Caco-2 (cell line): Measurements from ENCODE around the gene ADAMTS18. TPM values are rescaled to one million over a fixed set of nuclear protein-coding genes. Genes with fewer than 3 reads are reported as not detected.

Experiments used
- BruUV-seq: library from RNA; stranded (reverse); fragments of 400-500 nt; replicated peaks from 2 replicates; lab custom pipeline; 2021; lab: Mats Ljungman, UMichigan
- CTCF ChIA-PET: fragments of 300-600 bp; sonication (Branson Sonifier 250); formaldehyde crosslinking; loops from one replicate; lab custom pipeline; 2022; ENCODE audit warnings: antibody characterized with exemption; lab: Charles Lee
- POLR2A ChIA-PET: fragments of 300-600 bp; sonication (Branson Sonifier 250); formaldehyde crosslinking; loops from one replicate; lab custom pipeline; 2022; ENCODE audit warnings: antibody characterized with exemption; lab: Charles Lee
- DNase-seq, 2 experiments: peaks; one replicate each; pipeline versions ENCODE4 v3.0.0 to v3.0.0-alpha.2; 2020 to 2022
- H3K27me3 ChIP-seq: replicated peaks from 2 replicates; pipeline ENCODE4 v1.6.0; 2011; ENCODE audit warnings: low read length; ENCODE audit not compliant: control insufficient read depth, insufficient read depth
- H3K36me3 ChIP-seq: 2 replicates; pipeline ENCODE4 v1.5.1; 2011; ENCODE audit warnings: low read length; ENCODE audit not compliant: control insufficient read depth, insufficient read depth
- H3K4me1 ChIP-seq: fragments of 250-450 bp; sonication (Bioruptor Pico); 2 replicates; pipeline ENCODE4 v1.5.1; 2020; ENCODE audit warnings: mild to moderate bottlenecking
- H3K4me3 ChIP-seq: 2 replicates; pipeline ENCODE4 v1.5.1; 2011; ENCODE audit warnings: low read depth, mild to moderate bottlenecking, control low read depth, low read length
- H3K9me3 ChIP-seq: fragments of 250-450 bp; sonication (Bioruptor Pico); 2 replicates; pipeline ENCODE4 v1.5.1; 2020; ENCODE audit warnings: mild to moderate bottlenecking, moderate library complexity
- H3K27ac Mint-ChIP-seq: one replicate; pipeline ENCODE4 v1.8.0; 2022; ENCODE audit warnings: mixed read lengths; ENCODE audit not compliant: unreplicated experiment
- H3K27me3 Mint-ChIP-seq: one replicate; pipeline ENCODE4 v1.8.0; 2022; ENCODE audit warnings: mixed read lengths; ENCODE audit not compliant: insufficient read depth, unreplicated experiment
- H3K36me3 Mint-ChIP-seq: one replicate; pipeline ENCODE4 v1.8.0; 2022; ENCODE audit warnings: mild to moderate bottlenecking, mixed read lengths; ENCODE audit not compliant: insufficient read depth, unreplicated experiment
- H3K4me1 Mint-ChIP-seq: one replicate; pipeline ENCODE4 v1.8.0; 2022; ENCODE audit warnings: low read depth, mixed read lengths; ENCODE audit not compliant: unreplicated experiment
- H3K4me3 Mint-ChIP-seq: one replicate; pipeline ENCODE4 v1.8.0; 2022; ENCODE audit warnings: mild to moderate bottlenecking, moderate library complexity, mixed read lengths; ENCODE audit not compliant: unreplicated experiment
- H3K9me3 Mint-ChIP-seq: one replicate; pipeline ENCODE4 v1.8.0; 2022; ENCODE audit warnings: mixed read lengths; ENCODE audit not compliant: unreplicated experiment
- intact Hi-C: fragments of 100-400 bp; cut with micrococcal nuclease; formaldehyde crosslinking; loops from one replicate; pipeline ENCODE4 v1.10.0; 2022; ENCODE audit not compliant: unreplicated experiment
- total RNA-seq: library from RNA; stranded (reverse); gene quantifications from 2 replicates; pipeline ENCODE4 v1.2.3, GENCODE V29; 2022
- TF ChIP-seq, protein P1 (sequence below), 2 experiments: fragments of 200-600 bp in 1 of 2; IDR thresholded peaks; 1 replicate in 1 of 2; 2 replicates in 1 of 2; pipeline versions ENCODE4 v1.5.1 to v1.8.0; 2011 to 2022; ENCODE audit warnings: antibody characterized with exemption in 1 of 2, control low read depth in 1 of 2, inconsistent platforms in 1 of 2, low read depth in 1 of 2, low read length in 1 of 2, mild to moderate bottlenecking in 1 of 2, moderate library complexity in 1 of 2; ENCODE audit not compliant: insufficient read depth in 1 of 2, severe bottlenecking in 1 of 2, unreplicated experiment in 1 of 2

Gene ADAMTS18
- total RNA-seq, 1 experiment from 2014 or later, result 0.29 TPM

DNA sequence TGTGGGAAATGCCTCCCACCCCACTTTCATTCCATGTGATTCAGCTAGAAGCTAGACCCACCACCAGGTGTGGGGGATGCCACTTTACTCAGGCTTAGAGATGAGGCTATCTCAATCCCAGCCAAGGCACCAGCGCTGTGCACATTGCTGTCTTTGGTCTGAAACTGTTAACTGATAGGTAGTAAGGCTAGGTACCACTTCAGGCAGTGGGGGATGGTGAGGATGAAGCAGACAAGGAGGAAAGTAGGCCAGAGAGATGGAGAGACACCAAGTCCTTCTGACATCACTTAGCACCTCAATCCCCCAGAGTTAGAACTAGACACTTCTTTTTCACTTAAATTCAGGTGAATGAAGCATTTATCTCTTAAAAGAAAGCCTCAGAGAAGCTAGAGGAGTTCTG lies 35.8 kb downstream of the ADAMTS18 start:
- Mint-ChIP-seq H3K36me3 (no peaks in the 10 kb centered on the region), H3K27me3 (no peaks in the 10 kb centered on the region), H3K4me3 (no peak overlapping the region), H3K9me3 (no peaks in the 10 kb centered on the region), H3K27ac (no peak overlapping the region), H3K4me1 (peaks cover 7% of the 10 kb centered on the region)
- H3K4me3 ChIP-seq, result no peak overlapping the region
- no peaks in the 10 kb centered on the region for H3K27me3 ChIP-seq
- BruUV-seq, result no TSS peak
- ChIA-PET CTCF (no interaction called here), POLR2A (no interaction called here)
- TF ChIP-seq, protein P1, sequence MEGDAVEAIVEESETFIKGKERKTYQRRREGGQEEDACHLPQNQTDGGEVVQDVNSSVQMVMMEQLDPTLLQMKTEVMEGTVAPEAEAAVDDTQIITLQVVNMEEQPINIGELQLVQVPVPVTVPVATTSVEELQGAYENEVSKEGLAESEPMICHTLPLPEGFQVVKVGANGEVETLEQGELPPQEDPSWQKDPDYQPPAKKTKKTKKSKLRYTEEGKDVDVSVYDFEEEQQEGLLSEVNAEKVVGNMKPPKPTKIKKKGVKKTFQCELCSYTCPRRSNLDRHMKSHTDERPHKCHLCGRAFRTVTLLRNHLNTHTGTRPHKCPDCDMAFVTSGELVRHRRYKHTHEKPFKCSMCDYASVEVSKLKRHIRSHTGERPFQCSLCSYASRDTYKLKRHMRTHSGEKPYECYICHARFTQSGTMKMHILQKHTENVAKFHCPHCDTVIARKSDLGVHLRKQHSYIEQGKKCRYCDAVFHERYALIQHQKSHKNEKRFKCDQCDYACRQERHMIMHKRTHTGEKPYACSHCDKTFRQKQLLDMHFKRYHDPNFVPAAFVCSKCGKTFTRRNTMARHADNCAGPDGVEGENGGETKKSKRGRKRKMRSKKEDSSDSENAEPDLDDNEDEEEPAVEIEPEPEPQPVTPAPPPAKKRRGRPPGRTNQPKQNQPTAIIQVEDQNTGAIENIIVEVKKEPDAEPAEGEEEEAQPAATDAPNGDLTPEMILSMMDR (IDR thresholded peaks at IDR 0.05; ENCODE audit: insufficient read depth in 1 of 2, low read depth in 1 of 2, low read length in 1 of 2, severe bottlenecking in 1 of 2, unreplicated experiment in 1 of 2), result no peak
- no peaks in the 10 kb centered on the region for H3K36me3 ChIP-seq
- DNase-seq, result no peak
- intact Hi-C loops, result no loop called here
- no peaks in the 10 kb centered on the region for H3K4me1 ChIP-seq
- no peaks in the 10 kb centered on the region for H3K9me3 ChIP-seq

DNA sequence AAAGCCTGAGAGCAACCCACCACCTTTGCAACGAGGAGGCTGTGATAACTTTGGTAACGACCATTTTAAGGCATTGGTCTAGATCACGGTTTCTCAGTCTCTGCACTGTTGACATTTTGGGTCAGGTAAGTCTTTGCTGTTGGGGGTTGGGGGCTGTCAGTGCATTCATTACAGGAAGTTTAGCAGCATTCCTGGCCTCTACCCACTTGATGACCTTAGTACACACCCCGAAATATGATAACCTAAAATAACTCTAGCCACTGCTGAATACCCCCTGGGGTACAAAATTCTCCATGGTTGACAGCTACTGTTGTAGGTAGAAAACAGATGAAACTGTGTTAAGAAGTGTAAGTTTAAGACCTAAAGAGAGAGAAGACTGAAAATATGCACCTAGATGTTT lies 36.3 kb downstream of the ADAMTS18 start:
- TF ChIP-seq, protein P1 (IDR thresholded peaks at IDR 0.05; ENCODE audit: insufficient read depth in 1 of 2, low read depth in 1 of 2, low read length in 1 of 2, severe bottlenecking in 1 of 2, unreplicated experiment in 1 of 2), result no peak
- no peak overlapping the region for H3K4me3 Mint-ChIP-seq
- no peaks in the 10 kb centered on the region for H3K27me3 Mint-ChIP-seq
- H3K36me3 Mint-ChIP-seq, result no peaks in the 10 kb centered on the region
- no peaks in the 10 kb centered on the region for H3K9me3 Mint-ChIP-seq
- Histone ChIP-seq H3K27me3 (no peaks in the 10 kb centered on the region), H3K9me3 (no peaks in the 10 kb centered on the region), H3K4me1 (no peaks in the 10 kb centered on the region), H3K4me3 (no peak overlapping the region), H3K36me3 (no peaks in the 10 kb centered on the region)
- intact Hi-C loops, result no loop called here
- no TSS peak for BruUV-seq
- ChIA-PET CTCF (no interaction called here), POLR2A (no interaction called here)
- H3K27ac Mint-ChIP-seq, result no peak overlapping the region
- H3K4me1 Mint-ChIP-seq, result peaks cover 7% of the 10 kb centered on the region
- DNase-seq, result no peak

DNA sequence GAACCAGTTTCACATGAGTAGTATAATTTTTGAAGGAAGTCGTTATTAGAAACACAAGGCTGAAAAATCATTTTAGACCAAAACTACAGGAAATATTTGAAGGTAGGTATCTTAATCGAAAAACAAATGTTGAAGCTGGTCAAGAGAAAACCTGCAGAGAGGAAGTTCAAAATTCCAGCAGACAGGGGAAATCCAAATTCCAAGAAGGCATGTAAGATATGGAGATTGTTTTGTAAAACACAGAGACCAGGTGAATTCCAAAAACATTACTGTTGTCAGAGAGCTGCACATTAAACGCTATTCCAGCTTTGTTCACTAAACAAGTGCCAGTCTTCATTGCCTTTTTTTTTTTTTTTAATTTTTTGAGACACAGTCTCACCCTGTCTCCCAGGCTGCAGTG lies 38.4 kb downstream of the ADAMTS18 start:
- Histone ChIP-seq H3K9me3 (no peaks in the 10 kb centered on the region), H3K4me1 (no peaks in the 10 kb centered on the region), H3K27me3 (no peaks in the 10 kb centered on the region), H3K4me3 (no peak overlapping the region), H3K36me3 (no peaks in the 10 kb centered on the region)
- H3K27ac Mint-ChIP-seq, result no peak overlapping the region
- H3K27me3 Mint-ChIP-seq, result no peaks in the 10 kb centered on the region
- POLR2A ChIA-PET, result interaction anchor here (0.6 kb wide), 1 partner anchor 1988 kb away, joined by 5 read pairs; no protein-coding TSS in a partner anchor
- TF ChIP-seq, protein P1 (IDR thresholded peaks at IDR 0.05; ENCODE audit: insufficient read depth in 1 of 2, low read depth in 1 of 2, low read length in 1 of 2, severe bottlenecking in 1 of 2, unreplicated experiment in 1 of 2), result no peak
- peaks cover 7% of the 10 kb centered on the region for H3K4me1 Mint-ChIP-seq
- H3K4me3 Mint-ChIP-seq, result no peak overlapping the region
- CTCF ChIA-PET, result no interaction called here
- DNase-seq, result no peak
- no peaks in the 10 kb centered on the region for H3K9me3 Mint-ChIP-seq
- no peaks in the 10 kb centered on the region for H3K36me3 Mint-ChIP-seq
- BruUV-seq, result no TSS peak
- intact Hi-C loops, result no loop called here
